HK-2 (cell line): ENCODE results near the gene PTPN14.

Source experiments
- DNase-seq: peaks from one replicate; pipeline ENCODE4 v3.0.0-alpha.2; 2018; ENCODE audit not compliant: unreplicated experiment

The PTPN14 gene

DNA sequence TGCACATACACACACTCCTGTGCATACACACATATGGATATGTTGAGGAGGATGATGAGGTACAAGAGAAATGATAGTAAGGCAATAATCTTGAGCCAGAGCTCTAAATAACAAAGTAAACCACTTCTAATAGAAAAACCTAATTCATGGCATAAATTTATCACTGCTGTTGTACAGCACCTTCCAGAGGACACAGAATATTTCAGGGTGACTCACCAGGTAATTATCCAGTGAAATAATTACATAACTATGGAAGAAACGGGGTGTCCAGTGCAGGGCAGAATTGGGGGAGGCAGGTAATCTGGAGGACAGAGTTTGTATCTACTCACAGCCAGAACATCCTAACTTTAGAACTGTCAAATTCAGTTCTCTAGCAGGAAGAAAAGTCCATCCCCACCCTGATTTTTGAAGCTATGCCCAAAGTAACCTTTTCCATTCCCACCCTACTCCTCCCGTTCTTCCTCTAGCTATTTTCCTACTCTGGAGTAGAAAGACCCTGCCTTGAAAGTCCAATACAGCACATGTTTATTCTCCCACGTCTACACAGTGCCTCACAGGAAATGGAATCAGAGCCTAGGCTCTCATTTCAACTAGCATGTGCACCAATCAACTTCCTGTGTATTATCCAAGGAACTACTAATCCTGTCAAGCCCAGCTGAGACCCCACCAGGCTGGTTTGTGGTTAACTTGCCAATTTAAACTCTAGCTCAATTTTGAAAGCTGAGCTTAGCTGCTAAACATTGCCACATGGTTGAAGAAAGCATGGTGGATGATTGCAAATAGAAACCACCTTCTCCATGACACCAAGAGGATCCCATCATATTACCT lies 96.6 kb downstream of the PTPN14 start:
- DNase-seq = no peak

DNA sequence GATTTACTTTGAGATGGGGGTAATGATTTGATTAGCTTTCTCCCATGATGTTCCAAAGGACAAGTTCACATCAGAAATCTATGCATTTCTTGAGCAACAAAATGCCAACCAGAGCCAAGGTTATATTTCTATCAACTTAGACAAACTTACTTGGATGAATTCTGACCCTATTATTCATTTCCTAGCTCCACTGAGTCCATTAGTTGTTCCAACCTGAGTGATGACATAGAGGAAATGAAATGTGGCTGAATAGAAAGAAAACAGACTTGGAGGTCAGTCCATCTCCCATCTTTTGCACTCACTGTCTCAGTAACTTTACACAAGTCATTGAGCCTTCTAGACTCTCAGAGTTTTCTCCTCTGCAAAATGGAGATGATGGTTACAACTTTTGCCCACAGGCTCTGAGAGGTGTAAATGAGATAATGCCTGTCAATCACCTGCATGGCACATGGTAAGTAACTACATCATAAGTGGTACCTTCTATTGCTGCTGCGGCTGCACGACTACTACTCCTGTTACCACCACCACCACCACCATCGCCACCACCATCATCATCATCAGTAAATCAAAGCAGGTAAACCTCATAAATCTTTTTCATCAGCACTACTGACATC lies 98.2 kb downstream of the PTPN14 start:
- DNase-seq = no peak

DNA sequence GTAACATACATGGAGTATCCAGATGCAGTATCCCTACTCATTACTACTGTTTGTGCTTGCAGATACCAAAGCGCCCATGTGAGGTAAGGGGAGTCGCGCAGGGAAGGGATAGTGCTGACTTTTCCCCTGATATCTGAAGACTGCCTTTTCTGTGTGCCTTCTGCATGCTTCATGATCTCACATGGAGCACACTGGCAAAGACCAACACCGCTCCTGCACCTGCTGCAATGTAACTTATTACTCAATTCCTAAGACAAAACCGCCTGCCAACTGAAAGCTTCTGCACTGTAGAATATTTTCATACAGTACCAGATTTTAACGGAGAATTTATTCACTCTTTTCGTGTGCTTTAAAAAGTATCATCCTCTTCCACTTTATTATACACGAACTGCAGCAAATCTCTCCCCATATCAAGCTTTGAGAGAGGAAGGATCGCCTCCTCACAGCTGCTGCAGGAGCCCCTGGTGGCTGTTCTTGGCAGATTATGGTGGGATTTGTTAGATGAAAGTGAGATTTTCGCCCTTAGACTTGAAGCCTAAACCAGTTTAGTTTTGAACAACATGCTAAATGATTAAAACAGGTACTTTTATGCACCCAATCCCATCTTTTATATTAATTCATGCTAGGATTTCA lies 99.1 kb downstream of the PTPN14 start:
- DNase-seq = no peak

DNA sequence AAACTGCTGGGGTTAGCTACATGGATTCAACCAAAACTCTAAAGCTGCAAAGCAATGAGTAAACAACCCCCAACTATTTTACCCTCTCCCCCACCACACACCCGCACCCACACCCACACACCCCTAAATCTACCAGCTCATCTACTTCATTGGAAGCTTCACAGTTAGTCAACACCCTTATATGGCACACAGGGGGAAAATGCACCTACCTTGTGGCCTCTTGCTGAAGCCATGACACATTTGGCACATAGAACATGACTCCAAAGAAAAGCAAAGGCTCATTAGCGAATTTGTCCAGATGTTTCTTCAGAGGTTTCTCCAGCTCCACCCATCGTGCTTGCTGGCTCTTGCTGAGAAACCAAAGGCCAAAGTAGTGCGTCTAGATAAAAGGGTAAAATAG lies 99.8 kb downstream of the PTPN14 start:
- DNase-seq = no peak

DNA sequence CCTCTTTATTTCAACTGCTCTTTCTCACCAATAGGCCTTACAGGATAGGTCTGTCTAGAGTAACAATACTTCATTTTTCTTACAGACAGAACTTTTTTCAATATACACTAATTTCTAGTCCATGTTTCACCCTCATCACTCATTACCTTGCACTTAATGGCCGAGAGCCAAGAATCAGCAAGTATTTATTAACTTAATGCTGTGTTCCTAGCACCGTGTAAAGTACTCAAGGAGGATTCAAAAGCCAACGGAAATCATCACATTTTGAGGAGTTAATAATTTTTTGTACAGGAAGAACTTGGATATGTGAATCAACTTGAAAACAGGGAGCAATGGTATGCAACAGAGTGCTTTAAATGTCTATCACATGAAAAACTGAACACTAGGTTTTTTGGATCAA lies 102.0 kb downstream of the PTPN14 start:
- no peak for DNase-seq

DNA sequence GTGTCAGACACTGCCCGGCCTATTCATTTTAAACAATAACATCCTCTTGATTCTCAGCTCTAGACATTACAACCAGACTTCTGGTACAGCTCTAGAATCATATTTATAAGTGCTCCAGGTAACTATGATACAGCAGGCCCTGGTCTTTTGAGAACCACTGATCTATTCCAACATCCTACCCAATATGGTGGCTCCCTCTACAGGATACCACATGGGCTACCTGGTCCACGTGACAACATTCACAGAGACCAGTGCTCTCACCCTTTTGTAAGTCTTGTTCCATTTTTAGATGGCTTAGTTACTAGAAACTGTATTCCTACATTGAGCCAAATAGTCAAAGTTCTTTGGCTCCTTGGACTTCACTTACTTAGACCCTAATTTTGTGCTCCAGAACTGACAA lies 102.9 kb downstream of the PTPN14 start:
- DNase-seq = no peak

DNA sequence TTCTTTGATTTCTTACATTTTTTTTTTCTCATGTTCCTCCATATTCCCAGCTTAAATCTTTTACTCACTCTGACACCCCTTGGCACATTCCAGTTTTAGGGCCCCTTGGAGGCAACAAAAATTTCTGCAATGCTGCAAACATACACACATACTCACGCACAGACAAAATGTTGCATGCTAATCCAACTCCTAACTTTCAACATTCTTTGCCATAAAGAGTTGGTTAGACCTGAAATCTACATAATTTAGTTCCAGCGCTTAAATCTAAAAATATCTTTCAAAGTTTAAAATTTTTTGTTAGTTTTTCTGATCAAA lies 103.9 kb downstream of the PTPN14 start:
- no peak for DNase-seq

DNA sequence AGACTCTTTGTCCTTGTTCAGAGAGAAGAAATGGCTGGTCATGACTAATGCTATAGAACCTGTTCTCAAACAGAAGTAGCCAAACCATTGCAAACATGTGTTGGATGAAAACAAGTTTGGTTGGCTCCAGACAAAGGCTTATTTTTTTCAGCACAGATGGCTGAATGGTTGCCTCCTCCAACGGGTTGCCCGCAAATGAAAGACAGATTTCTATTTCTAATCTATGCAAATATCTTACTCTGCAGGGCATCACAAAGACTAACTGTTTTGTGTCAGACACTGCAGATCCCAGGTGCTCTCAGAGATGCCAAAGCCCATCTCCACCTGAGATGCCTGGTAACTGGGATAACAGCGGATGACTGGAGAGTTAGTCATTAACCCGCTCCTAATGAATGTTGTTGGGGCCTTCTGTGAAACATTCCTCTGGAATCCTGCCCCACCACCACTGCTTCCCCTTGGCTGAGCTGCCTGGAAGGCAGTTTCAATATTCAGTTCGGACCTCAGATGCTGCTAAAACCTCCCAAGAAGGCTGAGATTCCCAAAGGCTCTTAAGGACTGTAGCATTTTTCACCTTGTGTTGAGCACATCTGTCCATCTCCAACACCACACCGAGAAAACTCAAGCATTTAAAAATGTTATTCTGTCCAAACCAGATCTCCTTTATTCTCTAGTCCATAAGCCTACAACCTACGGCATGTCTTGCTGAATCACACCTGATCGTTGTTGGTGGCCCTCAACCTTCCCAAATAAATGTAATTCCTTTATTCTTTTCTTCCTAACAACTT lies 104.4 kb downstream of the PTPN14 start:
- peak; percentile 88 for DNase-seq

DNA sequence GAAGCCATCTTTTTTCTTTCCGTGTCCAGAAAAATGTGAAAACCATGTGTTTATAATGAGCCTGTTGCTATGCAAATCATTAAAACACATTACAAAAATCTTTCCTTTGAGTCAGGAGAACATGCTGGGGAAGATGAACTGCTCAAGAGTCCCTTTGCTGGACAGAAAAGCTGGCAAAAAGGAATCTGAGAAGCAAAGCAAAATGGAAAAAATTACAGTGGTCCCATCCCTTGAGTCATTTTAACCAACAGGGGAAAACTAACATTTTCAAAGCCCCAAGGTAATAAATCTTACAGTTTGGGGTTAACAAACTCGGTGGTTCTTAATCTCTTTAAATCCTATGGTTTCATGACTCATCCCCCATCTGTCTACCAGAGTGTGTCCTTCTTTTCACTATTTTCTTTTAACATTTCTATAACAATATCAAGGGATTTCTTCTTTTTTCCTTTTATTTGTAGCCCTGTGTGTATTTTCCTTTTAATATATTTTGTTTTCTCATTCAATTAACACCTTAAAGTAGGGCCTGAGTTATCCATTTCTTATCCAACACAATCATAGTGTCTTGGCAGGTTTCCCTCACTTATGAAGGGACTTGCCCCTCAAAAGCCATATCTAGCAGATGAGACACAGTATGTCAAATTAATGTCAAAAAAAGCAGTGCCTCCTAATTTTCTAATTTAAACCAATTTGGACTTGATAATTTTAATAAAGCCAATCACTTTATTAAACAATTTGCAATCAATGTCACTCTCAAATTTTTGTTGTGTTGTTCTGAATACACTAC lies 105.4 kb downstream of the PTPN14 start:
- no peak for DNase-seq

DNA sequence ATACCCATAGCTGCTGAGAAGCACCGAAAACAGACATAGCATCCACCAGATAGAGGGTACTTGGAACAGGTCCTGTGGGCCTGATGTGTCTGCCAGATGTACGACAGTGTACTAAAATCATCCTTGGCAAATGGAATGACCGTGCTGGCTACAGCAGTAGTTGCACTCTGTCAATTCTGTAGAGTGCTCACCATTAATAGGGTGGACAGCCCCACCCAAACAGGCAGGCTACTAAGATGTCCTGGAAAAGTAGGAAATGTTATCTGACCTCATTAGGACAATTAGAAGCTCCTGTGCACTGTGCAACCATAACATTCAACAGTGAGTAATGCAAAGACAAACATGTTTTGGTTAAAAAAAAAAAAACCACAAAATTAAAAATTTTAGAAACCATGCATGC lies 106.2 kb downstream of the PTPN14 start:
- no peak for DNase-seq

DNA sequence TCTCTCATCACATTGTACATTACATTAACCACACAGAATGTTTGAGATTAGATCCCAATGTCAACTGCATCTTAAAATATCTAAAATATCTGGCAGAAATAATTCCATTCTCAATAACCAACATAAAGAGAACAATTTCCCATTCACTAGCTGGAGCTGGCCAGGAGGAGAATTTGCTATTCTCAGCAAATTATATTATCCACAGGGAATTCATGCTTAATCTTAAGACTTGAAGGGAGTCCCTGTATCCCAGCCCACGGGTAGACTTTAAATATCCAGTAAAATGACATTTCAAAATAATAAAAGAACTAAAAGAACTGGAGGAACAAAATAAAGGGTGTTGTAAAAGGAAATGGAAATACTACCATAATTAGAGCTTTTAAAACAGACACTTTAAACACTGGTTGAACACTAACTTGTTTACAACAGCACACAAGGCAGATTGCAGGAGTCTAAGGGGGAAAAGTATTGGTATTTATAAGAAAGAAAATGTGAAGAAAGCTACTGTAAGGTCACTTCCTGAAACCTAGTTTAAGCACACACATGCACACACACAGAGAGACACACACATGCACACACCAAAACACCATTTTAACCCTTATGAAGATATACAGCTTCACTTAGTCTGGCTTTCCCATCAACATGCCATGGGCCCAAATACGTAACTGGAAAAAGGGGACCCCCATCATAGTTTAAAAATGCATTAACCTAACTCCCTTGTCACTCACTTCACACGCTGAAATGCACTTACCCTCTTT lies 107.0 kb downstream of the PTPN14 start:
- DNase-seq = no peak

DNA sequence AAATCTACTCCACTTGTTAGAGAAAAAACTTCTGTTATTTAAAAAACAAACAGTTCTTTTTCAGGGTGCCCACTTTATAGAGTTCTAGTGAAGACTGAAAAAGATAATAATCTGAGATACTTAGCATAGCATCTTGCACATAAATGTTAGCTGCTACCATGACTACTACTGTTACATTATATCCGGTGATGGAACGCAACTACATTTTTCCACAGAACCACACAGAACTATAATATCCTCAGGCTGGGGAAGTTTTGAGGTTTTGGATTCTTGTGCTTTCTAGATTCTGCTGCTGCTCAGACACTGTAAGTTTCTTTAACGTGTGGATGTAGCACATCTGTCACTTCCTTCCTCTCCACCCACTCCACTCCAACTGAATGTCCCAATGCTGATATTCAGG lies 110.3 kb downstream of the PTPN14 start:
- no peak for DNase-seq

DNA sequence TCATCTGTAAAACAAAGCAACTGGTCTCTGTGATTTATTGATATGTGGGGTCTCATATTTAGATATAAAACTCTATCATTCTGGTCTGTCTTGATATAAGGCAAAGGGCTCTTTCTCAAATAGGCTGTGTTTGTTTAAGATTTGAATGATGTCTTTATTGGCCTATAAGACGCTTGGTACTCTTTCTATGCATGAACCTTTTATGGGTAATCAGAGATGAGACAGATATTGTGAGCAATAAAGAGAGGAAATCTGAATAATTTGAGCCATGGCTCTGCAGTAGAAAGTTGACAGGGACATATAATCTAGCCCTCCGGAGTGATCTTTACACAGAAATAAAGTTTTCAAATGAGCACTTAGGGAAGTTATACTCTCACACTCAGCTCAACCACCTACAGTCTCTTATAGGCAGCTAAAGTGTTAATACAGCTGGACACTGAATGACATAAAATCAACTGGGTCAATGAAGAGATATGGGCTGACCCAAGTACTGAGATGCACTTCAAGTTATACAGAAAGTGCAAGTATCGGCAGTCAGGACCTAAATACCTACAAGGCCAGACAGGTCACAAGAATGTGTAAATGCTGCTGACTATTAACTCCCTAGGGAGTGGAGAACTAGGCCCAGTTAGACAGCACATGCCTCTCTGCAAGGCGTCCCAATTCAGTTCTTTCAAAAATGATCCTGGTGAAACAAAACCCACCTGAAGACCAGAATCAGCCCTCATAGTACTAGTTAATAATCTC lies 111.0 kb downstream of the PTPN14 start:
- no peak for DNase-seq

DNA sequence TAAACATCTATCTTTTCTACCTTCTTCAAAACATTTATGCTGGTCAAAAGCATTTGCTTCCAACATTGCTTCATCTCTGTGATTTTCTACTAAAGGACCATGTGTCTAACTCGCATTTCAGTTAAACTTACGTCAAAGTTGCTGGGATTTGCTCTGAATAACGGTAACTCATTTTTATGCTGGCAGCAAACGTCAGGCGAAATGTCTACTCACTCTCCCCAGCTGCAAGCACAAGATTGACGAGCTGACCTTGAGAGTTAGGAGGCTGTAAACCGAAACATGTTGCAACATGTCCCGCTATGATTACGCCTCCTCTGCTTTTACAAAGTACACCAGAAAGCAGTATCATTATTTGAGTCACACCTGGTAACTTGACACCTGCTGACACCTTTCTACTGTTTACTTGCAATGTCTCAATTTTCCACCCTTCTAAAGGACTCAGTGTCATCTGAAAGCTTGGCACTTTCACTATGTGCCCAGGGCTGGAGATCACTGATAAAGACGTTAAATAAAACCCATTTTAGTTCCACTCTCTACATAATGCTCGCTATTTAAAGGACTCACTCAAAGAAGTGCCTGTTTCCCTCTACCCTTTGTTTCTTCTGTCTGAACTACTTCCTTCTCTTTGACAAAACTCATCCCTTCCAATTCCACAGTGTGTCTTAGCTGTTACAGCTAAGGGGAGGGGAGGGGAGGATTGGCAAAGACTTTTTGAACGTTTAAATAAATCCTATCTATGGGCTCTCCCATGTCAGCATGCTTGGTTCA lies 111.9 kb downstream of the PTPN14 start:
- DNase-seq = no peak

DNA sequence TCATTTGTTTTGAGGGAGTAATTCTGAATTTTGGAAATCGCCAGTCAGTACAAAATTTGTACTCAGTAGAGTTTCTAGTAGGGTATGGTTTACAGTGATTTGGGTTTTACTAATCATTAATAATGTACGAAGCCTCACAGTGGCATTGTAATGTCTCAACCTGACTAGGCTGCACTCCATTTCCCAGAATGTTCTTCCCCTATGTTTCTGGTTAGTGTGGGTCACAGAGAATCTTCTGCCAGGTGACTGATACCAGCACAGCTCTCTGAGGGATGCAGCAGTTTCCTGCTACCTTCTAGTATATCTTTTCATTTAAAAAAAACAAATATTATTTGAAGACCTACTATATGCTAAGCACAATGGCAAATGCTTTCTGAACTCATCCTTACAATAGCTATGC lies 112.9 kb downstream of the PTPN14 start:
- DNase-seq = no peak

DNA sequence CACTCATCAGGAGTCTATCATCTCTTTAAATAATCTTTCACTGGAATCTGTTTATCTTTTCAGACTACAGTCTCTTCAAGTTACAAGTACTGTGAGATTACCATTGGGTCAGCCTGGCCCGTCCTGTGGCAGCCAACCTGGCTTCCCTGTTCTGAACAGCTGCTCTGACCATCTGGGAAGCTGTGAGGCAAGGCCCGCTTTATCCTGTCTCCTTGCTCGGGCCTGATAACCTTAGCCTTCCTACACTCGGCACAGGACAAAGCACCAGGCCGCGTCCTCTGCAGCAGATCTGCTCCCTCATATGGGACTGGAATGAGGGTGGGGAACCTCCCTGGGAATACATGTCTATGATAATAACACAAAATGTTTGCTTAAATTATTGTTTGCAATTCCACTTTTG lies 113.3 kb downstream of the PTPN14 start:
- DNase-seq = no peak

DNA sequence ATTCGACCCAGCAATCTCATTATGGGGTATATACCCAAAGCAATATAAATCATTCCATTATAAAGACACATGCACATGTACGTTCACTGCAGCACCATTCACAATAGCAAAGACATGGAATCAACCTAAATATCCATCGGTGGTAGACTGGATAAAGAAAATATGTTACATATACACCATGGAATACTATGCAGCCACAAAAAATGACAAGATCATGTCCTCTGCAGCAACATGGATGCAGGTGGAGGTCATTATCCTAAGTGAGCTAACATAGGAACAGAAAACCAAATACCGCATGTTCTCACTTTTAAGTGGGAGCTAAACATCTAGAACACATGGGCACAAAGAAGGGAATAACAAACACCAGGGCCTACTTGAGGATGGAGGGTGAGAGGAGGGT lies 115.5 kb downstream of the PTPN14 start:
- no peak for DNase-seq

DNA sequence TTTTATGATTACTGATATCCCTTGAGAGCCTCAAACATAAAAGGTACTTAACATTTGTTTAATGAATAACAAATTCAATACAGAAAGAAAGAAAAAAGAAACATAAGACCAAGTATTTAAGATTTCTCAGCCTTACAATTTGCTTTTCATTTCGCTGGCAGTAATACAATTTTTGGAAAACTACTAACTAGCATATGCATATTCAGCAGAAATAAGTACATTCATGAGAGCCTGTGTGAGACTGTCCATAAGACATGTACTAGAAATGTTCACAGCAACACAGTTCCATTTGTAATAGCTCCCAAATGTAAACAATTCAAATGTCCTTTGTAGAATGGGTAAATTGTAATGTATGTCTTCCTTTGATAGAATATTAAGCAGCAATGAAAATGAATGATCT lies 119.2 kb downstream of the PTPN14 start:
- DNase-seq = no peak

DNA sequence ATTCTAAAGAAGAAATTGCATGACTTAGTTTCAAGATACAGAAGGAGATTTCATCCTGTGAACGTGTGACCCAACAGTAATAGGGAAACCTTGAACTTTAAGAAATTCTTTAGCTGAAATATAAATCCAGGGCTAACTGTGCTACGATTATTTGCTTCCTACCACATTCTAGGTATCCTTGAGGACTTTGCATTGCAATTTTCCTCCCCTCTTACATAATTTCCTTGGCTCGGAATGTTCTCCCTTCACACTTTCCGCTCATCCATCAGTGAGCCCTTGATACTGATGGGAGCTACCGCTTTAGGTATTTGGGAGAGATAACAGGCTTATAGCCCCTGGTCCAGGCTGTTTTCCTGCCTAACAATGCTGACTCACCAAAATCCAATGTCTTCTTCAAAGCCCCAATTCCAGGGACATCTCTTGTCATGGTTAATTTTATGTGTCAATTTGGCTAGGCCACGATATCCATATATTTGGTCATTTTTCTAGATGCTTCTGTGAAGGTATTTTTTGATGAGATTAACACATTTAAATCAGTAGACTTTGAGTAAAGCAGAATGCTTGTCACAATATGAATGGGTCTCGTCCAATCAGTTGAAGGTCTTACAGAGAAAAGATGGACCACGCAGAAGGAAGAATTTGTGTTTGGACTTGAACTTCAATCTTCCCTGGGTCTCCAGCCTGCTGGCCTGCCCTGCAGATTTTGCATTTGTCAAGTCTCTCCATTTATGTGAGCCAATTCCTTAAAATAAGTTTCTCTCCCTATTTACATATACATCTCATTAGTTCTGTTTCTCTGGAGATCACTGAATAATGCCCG lies 121.2 kb downstream of the PTPN14 start:
- no peak for DNase-seq
